Lung microvascular endothelial cell (primary cell): Measurements from ENCODE around the gene CDK11B. TPM values are rescaled to one million over a fixed set of nuclear protein-coding genes. Genes with fewer than 3 reads are reported as not detected.
"Not testable (repeated sequence)": the region's sequence is repeated elsewhere in the genome, so short reads cannot be mapped to it uniquely, and the experiment has no call there.

Source experiments
- DNase-seq, 2 donors: peaks; one replicate each; pipeline versions ENCODE4 v3.0.0 to v3.0.0-alpha.2; 2010; ENCODE audit warnings: low read depth in 2 of 2
- total RNA-seq: library from RNA; depleted of rRNA; stranded (reverse); fragments of >200 nt; gene quantifications from 2 replicates; pipeline ENCODE4 v1.2.1, GENCODE V29; 2014

CDK11B gene
- total RNA-seq, 1 donor from 2014 or later = 5.8 TPM

DNA sequence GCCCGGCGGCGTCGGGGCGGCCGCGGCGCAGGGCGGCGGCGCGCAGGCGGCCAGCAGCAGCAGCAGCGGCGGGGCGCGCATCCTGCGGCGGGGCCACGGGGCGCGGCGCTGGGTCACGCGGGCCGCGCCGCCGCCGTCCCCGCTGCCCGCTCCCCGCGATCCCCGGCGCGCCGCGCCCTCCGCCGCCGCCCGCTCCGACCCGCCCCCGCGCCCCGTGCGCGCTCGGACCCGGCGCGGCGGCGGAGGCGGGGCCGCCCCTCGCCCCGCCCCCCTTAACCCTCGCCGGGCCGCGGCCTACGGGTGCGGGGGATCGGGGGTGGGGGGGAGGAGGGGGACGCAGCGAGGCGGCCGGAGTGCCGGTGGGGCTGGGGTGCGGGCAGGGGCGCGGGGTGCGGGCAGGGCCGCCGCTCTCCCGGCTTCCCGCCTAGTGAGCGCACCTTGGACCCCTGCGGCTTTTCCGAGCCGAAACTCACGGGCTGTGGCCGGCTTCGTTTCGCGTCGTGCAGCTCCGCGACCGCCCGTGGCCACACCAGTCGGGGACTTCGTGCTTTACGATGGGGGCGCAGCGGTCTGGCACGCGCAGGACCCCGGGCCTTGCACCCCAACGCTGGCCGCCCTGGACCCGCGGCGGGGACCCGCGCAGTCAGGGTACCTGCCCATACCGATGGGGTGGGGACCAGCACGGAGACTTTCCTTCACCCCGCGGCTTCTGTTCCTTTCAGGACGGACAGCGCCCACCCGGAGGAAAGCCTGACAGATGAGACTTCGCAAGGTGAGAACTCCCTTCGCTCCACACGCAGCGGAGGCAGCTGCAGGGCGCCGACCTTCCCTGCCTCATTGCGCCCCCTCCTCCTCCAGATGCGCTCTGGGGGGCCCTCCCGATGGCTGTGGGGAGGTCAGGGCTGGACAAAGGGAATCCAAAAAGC, 58.6 kb downstream of the CDK11B start, which contains the start of gene FNDC10:
Gene FNDC10 (minus strand): TSS at position 201 of the 926 bp plus-strand sequence. CDS start 120 bp downstream, at position 81.
- no peak for DNase-seq

DNA sequence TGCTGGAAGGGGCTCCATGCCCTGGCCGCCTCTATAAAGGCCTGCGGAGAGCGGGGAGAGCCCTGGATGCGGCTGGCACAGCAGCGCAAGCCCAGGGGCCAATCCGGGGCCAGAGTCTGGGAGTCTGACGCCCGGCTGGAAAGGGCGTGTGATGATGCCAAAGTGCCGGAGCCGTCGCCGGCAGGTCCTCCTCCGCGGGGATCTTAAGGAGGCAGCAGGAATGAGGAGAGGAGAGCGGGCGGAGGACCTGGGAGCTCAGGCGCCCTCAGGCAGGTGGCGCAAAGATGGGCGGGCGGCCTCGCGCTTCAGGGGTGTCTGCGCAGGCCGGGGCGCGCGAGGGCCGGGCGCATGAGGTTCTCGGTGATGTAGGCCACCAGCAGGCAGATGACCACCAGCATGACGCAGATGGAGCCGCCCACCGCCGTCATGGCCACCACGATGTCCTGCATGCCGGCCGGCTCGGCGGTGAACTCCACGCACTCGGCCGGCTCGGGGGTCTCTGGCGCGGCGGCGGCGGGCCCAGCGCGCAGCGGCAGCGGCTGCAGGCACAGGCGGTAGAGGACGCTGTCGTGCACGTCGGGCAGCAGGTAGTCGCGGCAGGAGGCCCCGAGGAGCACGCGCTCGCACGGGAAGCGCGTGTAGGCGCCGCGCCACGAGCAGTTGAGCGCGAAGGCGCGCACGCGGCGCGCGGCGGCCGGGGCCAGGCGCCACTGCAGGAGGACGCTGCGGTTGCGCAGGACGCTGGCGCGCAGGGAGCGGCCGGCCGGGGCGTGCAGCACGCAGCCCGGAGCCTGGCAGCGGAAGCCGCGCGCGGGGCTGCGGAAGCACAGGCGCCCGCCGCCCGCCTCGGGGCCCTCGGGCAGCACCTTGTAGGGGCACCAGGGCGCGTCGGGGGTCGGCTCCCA, 59.5 kb downstream of the CDK11B start:
- peak; percentile 29 to 56 for DNase-seq

DNA sequence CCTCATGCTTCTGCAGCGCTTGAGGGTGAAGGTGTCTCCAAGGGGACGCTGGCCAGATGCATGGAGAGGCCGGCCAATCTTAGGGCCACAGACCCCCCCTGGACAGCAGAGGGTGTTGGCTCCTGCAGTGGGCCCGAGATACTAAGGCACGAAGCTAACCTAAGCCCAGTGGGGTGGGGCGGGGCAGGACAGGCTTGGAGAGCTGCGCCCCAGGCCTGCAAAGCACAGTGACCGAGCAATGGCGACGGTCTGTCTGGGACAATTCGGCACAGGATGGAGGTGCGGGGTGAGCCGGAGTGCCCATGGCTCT, 60.1 kb downstream of the CDK11B start:
- no peak for DNase-seq

- no peak for DNase-seq
These were observed 60.6 kb downstream of the CDK11B start for GRCh38 chr1:1598051-1598719.

- peak; percentile 26 to 35 for DNase-seq
These were observed 61.4 kb downstream of the CDK11B start for GRCh38 chr1:1597275-1597930.

DNA sequence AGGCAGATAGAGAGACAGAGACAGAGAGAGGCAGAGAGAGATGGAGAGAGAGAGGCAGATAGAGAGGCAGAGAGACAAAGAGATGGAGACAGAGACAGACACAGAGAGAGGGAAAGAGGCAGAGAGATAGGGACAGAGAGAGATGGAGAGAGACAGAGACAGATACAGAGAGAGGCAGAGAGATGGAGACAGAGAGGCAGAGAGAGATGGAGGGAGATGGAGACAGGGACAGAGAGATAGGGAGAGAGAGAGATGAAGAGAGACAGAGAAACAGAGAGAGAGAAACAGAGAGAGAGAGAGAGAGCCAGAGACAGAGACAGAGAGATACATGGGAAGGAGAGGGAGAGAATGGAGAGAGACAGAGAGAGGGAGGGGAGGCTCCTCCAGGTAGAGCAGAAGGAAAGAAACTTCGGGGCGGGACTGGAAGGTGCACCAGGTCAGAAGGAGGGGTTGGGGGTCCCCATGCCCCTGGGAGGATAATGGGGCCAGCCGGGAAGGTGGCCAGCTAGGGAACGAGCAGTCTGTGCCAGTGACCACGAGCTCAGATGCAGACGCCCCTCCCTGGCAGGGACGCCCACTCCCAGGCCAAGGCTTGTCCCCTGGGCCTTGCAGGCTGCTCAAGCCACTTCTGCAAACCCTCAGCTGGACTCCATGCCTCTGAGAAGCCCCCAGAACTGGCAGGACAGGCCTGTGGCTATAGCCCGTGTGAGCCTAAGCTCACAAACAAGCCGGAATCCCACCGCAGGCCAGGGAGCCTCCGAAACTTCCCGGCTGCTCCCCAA, 62.1 kb downstream of the CDK11B start:
- no peak for DNase-seq

- not testable (repeated sequence) for DNase-seq
These were observed 63.5 kb downstream of the CDK11B start for GRCh38 chr1:1595341-1595740.

DNA sequence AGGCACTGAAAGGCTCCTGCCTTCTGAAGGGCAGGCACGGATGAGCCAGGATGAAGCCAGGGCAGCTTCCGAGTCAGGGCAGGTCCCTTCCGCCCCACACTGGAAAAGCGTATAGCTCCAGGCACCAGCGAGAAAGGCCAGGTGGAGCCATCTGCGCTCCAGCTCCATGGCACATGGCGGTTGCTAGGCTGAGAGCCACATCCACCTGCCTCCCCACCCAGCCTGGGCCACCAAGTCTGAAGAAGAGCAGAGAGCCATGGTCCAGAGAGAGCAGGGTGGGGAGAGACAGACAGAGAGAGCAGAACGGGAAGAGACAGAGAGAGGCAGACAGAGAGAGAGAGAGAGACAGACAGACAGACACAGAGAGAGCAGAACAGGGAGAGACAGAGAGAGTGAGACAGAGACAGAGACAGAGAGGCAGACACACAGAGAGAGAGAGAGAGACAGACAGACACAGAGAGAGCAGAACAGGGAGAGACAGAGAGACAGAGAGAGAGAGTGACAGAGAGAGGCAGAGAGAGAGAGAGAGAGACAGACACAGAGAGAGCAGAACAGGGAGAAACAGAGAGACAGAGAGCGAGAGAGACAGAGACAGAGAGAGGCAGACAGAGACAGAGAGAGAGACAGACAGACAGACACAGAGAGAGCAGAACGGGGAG, 64.1 kb downstream of the CDK11B start:
- no peak for DNase-seq

DNA sequence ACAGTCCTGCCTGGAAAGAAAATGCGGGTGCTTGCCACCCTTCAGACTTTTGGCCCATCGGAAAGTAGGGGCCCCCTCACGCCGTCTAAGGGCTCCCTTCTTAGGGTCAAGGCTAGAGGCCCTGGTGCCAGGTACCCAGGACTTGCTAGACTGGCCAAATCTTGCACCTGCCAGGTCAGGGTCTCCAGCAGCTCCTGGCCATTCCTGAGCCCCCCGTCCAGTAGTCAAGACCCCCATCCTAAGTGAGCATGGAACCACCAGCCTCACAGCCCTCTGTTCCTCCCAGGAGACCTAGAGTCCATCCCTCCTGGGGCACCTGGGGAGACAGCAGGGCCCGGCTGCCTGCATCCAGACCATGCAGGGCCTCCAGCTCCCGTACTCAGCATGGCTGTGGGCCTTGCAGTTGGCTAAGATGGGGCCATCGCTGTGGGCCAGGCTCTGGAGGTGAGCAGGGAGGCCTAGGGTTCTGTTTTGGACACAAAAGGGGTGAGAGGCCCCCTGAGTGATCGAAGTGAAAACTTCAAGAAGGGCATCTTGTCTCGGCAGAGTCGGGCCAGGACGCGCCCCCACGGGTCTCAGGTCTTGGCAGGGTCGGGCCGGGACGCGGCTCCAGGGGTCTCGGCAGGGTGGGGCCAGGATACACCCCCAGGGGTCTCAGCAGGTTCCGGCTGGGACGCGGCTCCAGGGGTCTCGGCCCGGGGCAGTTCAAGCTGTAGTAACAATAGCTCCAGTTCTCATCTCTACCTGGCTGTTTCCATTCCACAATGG, 64.8 kb downstream of the CDK11B start:
- DNase-seq = no peak

DNA sequence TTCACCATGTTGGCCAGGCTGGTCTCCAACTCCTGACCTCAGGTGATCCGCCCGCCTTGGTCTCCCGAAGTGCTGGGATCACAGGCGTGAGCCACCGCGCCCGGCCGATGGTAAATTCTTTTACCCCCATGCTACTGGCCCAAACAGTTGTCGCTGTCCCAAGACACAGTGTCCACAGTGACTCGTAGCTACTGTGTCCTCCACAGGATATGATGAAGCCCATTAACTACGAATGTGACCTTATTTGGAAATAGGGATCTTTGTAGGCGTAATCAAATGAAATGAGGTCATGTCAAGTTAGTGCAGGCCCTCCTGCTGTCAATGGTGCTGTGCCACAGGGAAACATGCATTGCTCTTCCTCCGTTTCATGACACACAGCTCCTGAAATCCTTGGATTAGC, 67.4 kb downstream of the CDK11B start:
- DNase-seq = no peak

Other genes with a start within 250 kb of the CDK11B start
- under 0.01 and 0.22 TPM in 2 replicates for gene ANKRD65, start 237.7 kb downstream of the CDK11B start, total RNA-seq
- 2.2 and 5.0 TPM in 2 replicates for gene VWA1, start 223.3 kb downstream of the CDK11B start, total RNA-seq
- gene ATAD3C, start 209.3 kb downstream of the CDK11B start, total RNA-seq = under 0.01 TPM in 2 replicates
- gene ATAD3B, start 187.2 kb downstream of the CDK11B start, total RNA-seq = 13.5 and 19.4 TPM in 2 replicates
- 17.1 and 22.2 TPM in 2 replicates for gene ATAD3A, start 146.8 kb downstream of the CDK11B start, total RNA-seq
- 1.1 and 1.4 TPM in 2 replicates for gene TMEM240, start 118.4 kb downstream of the CDK11B start, total RNA-seq
- gene SSU72, start 84.1 kb downstream of the CDK11B start, total RNA-seq = 49.3 and 50.8 TPM in 2 replicates
- gene FNDC10, start 58.9 kb downstream of the CDK11B start, total RNA-seq = 0.44 and 0.99 TPM in 2 replicates
- gene MIB2, start 43.5 kb downstream of the CDK11B start, total RNA-seq = 20.5 and 51.6 TPM in 2 replicates
- gene MMP23B, start 26.8 kb downstream of the CDK11B start, total RNA-seq = 0.44 and 1.2 TPM in 2 replicates
- gene SLC35E2B, start 33.8 kb upstream of the CDK11B start, total RNA-seq = 15.5 and 21.6 TPM in 2 replicates
- gene CDK11A, start 65.4 kb upstream of the CDK11B start, total RNA-seq = 4.4 and 10.5 TPM in 2 replicates
- 25.3 and 34.7 TPM in 2 replicates for gene NADK, start 119.5 kb upstream of the CDK11B start, total RNA-seq
- gene GNB1, start 232.1 kb upstream of the CDK11B start, total RNA-seq = 72.4 and 93.5 TPM in 2 replicates